ENCODE measurements around the gene NPHP4.

Gene NPHP4

GRCh38 chr1:5886541-5887348 lies 105.5 kb downstream of the NPHP4 start:
- no peak for DNase-seq

GRCh38 chr1:5886140-5886483 lies 106.1 kb downstream of the NPHP4 start:
- DNase-seq, result no peak

- DNase-seq, result no peak
These were observed 106.6 kb downstream of the NPHP4 start for GRCh38 chr1:5885471-5886139.

- no peak for DNase-seq
These were observed 108.1 kb downstream of the NPHP4 start for GRCh38 chr1:5884110-5884509.

- DNase-seq, result no peak
These were observed 108.8 kb downstream of the NPHP4 start for GRCh38 chr1:5883129-5884048.

GRCh38 chr1:5882367-5883128 lies 109.7 kb downstream of the NPHP4 start:
- DNase-seq, result no peak

- no peak for DNase-seq
These were observed 110.6 kb downstream of the NPHP4 start for GRCh38 chr1:5881526-5882222.

GRCh38 chr1:5880630-5881405 lies 111.4 kb downstream of the NPHP4 start:
- DNase-seq, result no peak

- DNase-seq, result no peak
These were observed 112.8 kb downstream of the NPHP4 start for GRCh38 chr1:5879421-5879820.

GRCh38 chr1:5878971-5879370 lies 113.3 kb downstream of the NPHP4 start:
- DNase-seq, result no peak

- no peak for DNase-seq
These were observed 114.3 kb downstream of the NPHP4 start for GRCh38 chr1:5877683-5878530.

GRCh38 chr1:5877001-5877400 lies 115.2 kb downstream of the NPHP4 start:
- DNase-seq, result no peak

GRCh38 chr1:5876094-5876650 lies 116.1 kb downstream of the NPHP4 start:
- DNase-seq, result no peak

- DNase-seq, result no peak
These were observed 116.8 kb downstream of the NPHP4 start for GRCh38 chr1:5875345-5875910.

- no peak for DNase-seq
These were observed 117.7 kb downstream of the NPHP4 start for GRCh38 chr1:5874416-5875110.

- DNase-seq, result no peak
These were observed 118.7 kb downstream of the NPHP4 start for GRCh38 chr1:5873556-5873955.

GRCh38 chr1:5872886-5873285 lies 119.3 kb downstream of the NPHP4 start:
- DNase-seq, result no peak

- no peak for DNase-seq
These were observed 123.2 kb downstream of the NPHP4 start for GRCh38 chr1:5868931-5869500.

GRCh38 chr1:5865774-5866173 lies 126.5 kb downstream of the NPHP4 start:
- no peak for DNase-seq

Data from NCI-H748 treated with DMSO at 0.1 percent for 48 hours (cell line).